Retinal pigment epithelial cell (primary cell): ENCODE data around the gene TMLHE.
"Not testable (repeated sequence)": the region's sequence is repeated elsewhere in the genome, so short reads cannot be mapped to it uniquely, and the experiment has no call there.

Experiments
- DNase-seq: peaks from one replicate; pipeline ENCODE4 v3.0.0-alpha.2; 2010; ENCODE audit warnings: low read depth
- H3K4me3 ChIP-seq: 2 replicates; pipeline ENCODE4 v1.5.1; 2011; ENCODE audit warnings: mild to moderate bottlenecking, low read length, control low read depth, moderate library complexity
- CTCF ChIP-seq: conservative IDR thresholded peaks from 2 replicates; pipeline ENCODE4 v1.5.1; 2011; ENCODE audit warnings: low read depth, low read length, control low read depth, inconsistent platforms

TMLHE gene

GRCh38 chrX:155612312-155613224 is at the start of gene TMLHE, which contains the start of gene SPRY3:
TSS of gene TMLHE (minus strand) at chrX:155612952. CDS start at chrX:155545276, 67,676 bp downstream.
TSS of gene SPRY3 (plus strand) at chrX:155612586.
- DNase-seq: peak; percentile 15
- peak within 1 kb of the TSS; percentile 82 for H3K4me3 ChIP-seq
- TF ChIP-seq CTCF: no peak

DNA sequence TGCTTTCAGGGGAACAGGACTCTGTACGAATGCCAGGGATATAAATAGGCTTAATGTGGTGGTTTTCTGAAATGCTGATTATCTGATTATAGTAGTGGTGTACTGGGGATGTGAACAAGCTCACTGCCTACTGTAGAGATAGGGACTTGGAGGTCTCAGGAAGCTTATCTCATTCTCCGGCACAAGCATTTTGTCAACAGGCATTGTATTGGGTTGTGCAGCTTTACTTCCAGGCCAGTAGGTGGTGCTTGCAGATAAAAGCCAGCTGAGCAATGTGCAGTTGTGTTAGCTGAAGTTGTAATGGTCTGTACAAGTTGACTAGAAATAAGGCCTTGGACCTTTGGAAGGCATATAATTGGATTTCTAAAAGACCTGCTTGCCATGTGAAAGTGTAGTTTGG is 49.5 kb upstream of the TMLHE start:
- TF ChIP-seq CTCF: peak; percentile 33
- no peak overlapping the region for H3K4me3 ChIP-seq
- no peak for DNase-seq

DNA sequence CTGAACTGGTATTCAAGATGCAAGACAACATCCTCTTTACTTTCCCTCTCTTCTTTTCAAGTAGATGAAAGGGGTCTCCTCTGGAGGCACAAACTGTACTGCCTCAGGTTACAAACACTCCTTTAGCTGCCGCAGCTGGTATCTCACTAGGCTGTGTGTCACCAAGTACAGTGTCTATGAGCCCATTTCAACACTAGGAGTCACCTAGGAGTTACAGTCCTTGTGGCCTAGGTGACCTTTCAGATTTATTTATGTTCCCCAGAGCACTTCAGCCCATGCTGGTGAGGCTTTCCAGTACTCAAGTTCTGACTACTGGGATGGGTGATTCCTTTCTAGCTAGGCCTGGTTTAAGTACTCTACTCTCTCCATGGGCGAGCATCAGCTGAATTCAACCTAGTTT is 32.4 kb upstream of the TMLHE start:
- no peak for DNase-seq

DNA sequence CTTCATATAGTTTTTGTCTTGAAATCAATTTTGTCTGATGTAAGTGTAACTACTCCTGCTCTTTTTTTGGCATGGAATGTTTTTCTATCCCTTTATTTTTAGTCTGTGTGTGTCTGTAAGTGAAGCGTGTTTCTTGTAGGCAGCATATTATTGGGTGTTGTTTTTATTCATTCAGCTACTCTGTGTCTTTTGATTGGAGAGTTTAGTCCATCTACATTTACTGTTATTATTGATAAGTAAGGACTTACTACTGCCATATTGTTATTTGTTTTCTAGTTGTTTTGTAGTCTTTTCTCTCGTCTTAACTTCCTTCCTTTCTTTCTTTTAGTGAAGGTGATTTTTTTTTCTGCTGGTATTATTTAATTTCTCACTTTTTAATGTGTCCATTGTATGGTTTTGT is 30.5 kb upstream of the TMLHE start:
- DNase-seq: no peak

More for the DNA sequence above, 32.4 kb upstream of the TMLHE start:
- TF ChIP-seq CTCF: no peak
- no peak overlapping the region for H3K4me3 ChIP-seq

GRCh38 chrX:155641371-155641770 is 28.6 kb upstream of the TMLHE start:
- peak overlapping the region; percentile 32 for H3K4me3 ChIP-seq

More for the DNA sequence above, 30.5 kb upstream of the TMLHE start:
- TF ChIP-seq CTCF: no peak
- no peak overlapping the region for H3K4me3 ChIP-seq

GRCh38 chrX:155637714-155638113 is 25.0 kb upstream of the TMLHE start:
- no peak overlapping the region for H3K4me3 ChIP-seq
- no peak for DNase-seq
- TF ChIP-seq CTCF: no peak

More at GRCh38 chrX:155641371-155641770, 28.6 kb upstream of the TMLHE start:
- not testable (repeated sequence) for DNase-seq

DNA sequence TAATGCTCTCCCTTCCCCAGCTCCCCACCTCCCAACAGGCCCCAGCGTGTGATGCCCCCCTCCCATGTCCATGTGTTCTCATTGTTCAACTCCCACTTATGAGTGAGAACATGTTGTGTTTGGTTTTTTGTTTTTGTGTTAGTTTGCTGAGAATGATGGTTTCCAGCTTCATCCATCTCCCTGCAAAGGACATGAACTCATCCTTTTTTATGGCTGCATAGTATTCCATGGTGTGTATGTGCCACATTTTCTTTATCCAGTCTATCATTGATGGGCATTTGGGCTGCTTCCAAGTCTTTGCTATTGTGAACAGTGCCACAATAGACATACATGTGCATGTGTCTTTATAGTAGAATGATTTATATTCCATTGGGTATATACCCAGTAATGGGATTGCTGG is 22.3 kb upstream of the TMLHE start:
- not testable (repeated sequence) for DNase-seq, H3K4me3 ChIP-seq

DNA sequence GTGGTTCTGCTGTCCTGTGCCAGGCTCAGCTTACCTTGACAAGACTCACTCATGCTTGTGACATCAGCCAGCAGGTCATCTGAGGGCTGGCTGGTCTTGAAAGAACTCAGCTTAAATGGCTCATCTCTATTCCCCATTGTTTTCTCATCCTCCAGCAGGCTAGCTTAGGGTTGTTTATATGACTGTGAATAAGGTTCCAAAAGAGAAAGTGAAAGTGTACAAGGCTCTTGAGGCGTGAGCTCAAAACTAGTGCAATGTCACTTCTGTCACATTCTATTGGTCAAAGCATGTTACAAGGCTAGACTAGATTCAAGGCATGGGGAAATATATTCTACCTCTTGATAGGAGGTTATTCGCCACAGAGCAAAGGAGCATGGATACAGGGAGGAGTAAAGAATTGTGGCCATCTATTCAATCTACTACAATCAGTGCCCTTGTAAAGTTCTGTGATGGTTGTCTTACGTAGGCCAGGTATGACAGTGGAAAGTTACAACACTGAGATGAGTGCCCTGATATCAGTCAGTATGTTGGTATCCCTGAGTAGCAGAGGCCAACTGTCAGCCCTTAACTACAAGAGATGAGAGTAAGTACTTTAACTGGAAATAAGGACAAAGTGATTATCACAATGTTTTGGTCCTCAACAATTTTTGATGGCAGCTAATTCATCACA is 19.8 kb upstream of the TMLHE start:
- TF ChIP-seq CTCF: no peak
- DNase-seq: no peak
- H3K4me3 ChIP-seq: no peak overlapping the region

- not testable (repeated sequence) for H3K4me3 ChIP-seq, DNase-seq
Measured at GRCh38 chrX:155620110-155620509, 7.4 kb upstream of the TMLHE start.
